HG02763 (cell line): ENCODE data around the gene TCEAL3.
"Not testable (repeated sequence)": the region's sequence is repeated elsewhere in the genome, so short reads cannot be mapped to it uniquely, and the experiment has no call there.

ENCODE experiments used
- ATAC-seq: cut with Tn5 transposase; IDR thresholded peaks from one replicate; pipeline ENCODE4 v1.9.1; 2021; ENCODE audit warnings: mild to moderate bottlenecking, moderate library complexity; ENCODE audit not compliant: unreplicated experiment

TCEAL3 gene

DNA sequence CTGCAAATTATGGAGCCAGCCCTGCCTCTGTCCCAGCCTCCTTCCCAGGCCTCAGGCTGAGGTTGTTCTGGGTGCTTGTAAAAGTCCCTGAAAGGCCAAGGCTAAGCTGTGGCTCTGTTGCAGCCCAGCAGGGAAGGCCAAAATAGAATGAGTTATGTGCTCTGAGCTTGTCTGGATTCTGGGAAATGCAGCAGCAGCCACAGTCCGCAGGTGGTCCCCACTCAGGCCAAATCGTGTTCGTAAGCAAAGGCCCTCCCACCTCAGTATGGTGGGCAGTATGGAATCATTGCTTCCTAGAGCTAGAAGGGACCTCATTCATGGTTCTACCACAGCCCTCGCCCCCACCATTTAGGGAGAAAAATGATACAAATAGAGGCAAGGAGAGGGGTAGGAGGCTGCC, 16.3 kb downstream of the TCEAL3 start:
- no peak for ATAC-seq

DNA sequence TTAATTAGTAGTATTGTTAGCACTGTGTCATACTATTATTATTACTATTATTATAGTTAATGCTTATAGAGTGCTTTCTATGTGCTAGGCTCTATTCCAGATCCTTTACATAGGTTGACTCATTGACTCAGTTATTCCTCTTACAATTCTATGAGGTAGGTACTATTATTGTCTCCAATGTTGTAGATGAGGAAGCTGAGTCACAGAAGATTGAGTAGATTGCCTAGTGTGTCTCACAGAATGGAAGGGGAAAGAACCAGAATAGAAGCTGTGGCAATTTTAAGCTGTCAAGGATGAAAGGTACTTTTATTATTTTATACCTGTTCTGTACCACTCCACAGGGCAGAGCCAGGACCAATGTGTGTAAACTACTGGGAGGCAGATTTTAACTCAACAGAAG, 19.1 kb downstream of the TCEAL3 start:
- no peak for ATAC-seq

DNA sequence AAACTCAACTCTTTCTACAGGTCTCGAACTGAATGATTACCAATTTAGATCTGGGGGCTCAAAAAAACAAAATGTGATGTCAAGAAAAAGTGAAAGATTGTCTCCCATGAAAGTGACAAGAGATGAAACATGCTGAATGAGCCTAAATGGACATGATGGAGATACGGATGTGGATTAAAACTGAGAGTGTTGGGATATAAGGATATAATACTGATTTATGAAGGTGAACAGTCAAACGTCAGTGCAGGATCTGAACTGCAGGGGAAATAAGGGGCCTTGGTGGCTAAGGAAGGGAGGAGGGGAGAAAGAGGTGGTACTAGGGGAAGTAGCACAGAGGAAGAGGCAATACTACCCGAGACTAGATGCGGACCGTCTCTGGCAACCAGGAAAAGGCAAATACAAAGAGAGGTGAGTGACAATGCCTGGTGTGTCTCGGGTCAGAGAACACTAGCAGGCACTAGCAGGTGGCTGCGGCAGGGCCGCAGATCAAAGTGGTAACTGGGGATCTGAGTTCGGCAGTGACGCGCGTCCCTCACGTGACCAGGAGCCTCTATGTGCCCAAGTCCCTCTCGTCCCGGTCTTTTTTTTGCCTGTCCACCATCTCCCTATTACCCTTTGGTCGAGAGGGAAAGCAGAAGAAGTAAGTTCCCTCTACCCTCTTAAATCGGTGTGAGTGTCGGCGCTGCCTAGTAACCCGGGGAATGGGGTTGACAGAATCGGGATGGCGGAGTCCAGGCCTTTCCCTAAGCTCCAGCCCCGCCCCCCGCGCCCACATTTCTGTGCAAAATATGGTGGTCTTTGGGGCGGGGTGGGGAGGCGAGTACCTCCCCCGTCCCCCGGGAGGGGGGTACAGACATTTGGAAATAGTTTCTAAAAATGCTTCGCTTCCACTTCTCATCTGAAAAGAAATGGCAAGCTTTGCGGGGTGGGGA, 20.9 kb downstream of the TCEAL3 start, which contains the start of gene TCEAL1:
TSS of gene TCEAL1 (plus strand) at position 590 of the 932 bp plus-strand sequence. CDS start 942 bp downstream, outside the sequence.
- peak; percentile 59 for ATAC-seq

- peak; percentile 38 for ATAC-seq
Observed at GRCh38 chrX:103629318-103630170, 21.8 kb downstream of the TCEAL3 start.

DNA sequence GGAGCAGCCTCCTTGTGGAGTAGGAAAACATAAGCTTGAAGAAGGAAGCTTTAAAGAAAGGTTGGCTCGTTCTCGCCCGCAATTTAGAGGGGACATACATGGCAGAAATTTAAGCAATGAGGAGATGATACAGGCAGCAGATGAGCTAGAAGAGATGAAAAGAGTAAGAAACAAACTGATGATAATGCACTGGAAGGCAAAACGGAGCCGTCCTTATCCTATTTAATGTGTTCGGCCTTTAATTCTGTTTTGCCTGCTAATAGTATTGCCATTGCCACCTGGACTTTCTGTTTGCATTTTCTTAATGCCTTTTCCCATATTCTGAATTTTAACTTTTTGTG, 22.4 kb downstream of the TCEAL3 start:
- ATAC-seq, result no peak

DNA sequence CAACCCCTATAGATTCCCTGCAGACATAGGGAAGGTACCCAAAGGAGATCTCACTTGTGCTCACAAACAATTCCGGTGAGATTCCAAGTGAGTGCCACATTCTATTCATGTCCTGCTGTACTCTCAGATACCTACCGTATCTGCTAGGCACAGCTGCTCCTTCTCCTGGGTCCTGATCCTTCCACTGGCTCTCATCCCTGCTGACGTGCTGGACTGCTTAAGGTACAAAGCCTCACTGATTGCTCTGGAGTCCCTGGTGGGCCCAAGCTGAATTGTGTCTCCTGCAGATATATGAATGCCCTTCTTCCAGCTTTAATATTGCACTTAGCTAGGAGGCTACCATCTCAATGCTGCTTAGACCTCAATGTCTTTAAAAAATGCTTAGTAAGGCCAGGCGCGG, 23.4 kb downstream of the TCEAL3 start:
- no peak for ATAC-seq

GRCh38 chrX:103635436-103635835, 27.7 kb downstream of the TCEAL3 start:
- no peak for ATAC-seq

- ATAC-seq, result no peak
Observed at GRCh38 chrX:103637604-103638338, 30.0 kb downstream of the TCEAL3 start.

GRCh38 chrX:103638479-103639346, 30.9 kb downstream of the TCEAL3 start:
- not testable (repeated sequence) for ATAC-seq

GRCh38 chrX:103640401-103641155, 32.8 kb downstream of the TCEAL3 start:
- ATAC-seq, result no peak

DNA sequence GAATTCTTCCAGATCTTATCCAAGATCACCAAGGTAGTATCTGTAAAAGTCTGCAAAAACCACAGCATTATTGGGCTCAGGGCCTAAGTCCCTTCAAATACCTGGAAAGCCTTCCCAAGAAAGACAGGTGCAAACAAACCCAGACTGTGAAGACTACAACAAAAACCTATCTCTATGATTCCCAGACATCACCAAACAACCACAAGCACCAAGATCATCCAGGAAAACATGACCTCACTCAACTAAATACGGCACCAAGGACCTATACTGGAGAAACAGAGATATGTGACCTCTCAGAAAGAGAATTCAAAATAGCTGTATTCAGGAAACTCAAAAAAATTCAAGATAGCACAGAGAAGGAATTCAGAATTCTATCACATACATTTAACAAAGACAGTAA, 36.4 kb downstream of the TCEAL3 start:
- no peak for ATAC-seq

DNA sequence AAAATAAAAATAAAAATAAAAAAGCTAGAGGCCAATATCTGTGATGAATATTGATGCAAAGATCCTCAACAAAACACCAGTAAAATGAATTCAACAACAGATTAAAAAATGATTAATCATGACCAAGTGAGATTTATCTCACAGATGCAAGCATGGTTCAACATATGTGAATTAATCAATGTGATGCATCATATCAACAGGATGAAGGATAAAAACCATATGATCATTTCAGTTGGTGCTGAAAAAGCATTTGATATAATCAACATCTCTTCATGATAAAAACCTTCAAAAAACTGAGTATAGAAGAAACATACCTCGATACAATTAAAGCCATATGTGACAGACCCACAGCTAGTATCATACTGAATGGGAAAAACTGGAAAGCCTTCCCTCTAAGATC, 39.9 kb downstream of the TCEAL3 start:
- no peak for ATAC-seq

- ATAC-seq, result no peak
Observed at GRCh38 chrX:103651151-103651773, 43.5 kb downstream of the TCEAL3 start.

DNA sequence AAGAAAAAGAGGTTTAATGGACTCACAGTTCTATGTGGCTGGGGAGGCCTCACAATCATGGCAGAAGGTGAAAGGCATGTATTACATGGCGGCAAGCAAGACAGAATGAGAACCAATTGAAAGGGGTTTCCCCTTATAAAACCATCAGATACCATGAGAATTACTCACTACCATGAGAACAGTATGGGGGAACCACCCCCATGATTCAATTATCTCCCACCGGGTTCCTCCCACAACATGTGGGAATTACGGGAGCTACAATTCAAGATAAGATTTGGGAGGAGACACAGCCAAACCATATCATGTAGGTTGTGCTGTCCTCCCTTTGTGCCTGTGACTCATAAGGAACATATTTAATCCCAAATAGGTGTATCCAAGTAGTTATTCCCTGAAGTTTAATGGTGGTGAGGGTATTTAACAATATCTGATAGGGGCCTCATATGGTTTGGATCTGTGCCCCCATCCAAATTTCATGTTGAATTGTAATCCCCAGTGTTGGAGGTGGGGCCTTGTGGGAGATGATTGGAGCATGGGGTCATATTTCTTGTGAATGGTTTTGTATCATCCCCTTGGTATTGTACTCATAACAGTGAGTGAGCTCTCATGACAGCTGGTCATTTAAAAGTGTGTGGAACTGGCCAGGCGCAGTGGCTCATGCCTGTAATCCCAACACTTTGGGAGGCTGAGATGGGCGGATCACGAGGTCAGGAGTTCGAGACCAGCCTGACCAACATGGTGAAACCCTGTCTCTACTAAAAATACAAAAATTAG, 47.7 kb downstream of the TCEAL3 start:
- ATAC-seq, result not testable (repeated sequence)

- ATAC-seq, result no peak
Observed at GRCh38 chrX:103656617-103657016, 48.9 kb downstream of the TCEAL3 start.

DNA sequence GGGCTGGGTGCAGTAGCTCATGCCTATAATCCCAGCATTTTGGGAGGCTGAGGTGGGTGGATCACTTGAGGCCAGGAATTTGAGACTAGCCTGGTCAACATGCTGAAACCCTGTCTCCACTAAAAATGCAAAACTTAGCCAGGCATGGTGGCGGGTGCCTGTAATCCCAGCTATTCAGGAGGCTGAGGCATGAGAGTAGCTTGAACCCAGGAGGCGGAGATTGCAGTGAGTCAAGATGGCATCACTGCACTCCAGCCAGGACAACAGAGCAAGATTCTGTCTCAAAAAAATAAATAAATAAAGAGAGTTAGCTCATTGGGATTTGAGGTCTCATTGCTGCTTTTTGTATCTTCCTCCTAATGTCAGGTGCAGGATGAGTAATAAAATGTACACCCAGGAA, 49.3 kb downstream of the TCEAL3 start:
- not testable (repeated sequence) for ATAC-seq

DNA sequence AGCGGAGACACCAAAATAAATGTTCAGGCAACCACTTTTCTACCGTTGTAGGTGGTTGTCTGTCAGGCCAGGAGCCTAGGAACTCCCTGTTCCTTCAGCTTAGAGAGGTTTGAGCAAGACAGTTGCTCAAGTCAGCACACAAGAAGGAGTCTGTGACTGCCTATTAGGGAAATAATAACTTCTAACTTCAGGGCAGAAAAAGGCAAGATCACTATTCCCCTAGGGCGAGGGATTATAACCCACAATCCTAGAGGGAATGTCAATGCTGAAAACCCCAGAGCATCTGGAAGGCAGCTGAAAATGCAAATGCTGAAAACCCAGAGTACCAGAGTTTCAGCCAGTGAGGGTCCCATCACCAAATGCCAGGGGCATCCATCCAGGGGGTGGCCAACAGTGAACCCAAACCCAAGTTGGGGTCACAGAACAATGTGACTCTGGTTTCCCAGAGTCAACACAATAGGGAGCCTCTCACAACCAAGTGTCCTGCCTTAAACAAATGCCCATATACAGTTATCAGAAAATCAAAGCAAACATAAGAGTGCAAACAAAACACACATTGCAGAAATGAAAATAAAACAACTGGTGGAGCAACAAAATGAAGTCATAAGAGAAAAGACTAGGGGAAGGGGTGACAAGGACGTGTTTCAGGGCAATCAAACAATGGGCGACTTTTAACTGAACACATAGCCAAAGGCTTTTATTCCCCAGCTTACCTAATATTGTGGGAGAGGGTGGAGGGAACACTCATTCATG, 51.1 kb downstream of the TCEAL3 start:
- no peak for ATAC-seq
